Measurements from ENCODE around the gene CDR2L. TPM values are rescaled to one million over a fixed set of nuclear protein-coding genes. Genes with fewer than 3 reads are reported as not detected.

The CDR2L gene
- total RNA-seq, 1 experiment from 2014 or later, result 31.0 TPM

GRCh38 chr17:75003957-75004355 is 16.5 kb downstream of the CDR2L start:
- no peak for ATAC-seq
- CTCF ChIA-PET, result interaction anchor here (1.2 to 2.1 kb wide), 7 partner anchors 8 to 198 kb away, joined by 3 to 21 read pairs (median 4); partner anchors contain the start of genes CDR2L and MRPL58
- Mint-ChIP-seq H3K4me1 (no peaks in the 10 kb centered on the region), H3K9me3 (no peaks in the 10 kb centered on the region), H3K27ac (no peak overlapping the region), H3K27me3 (ENCODE audit: low read depth) (no peaks in the 10 kb centered on the region), H3K36me3 (peaks cover 12% of the 10 kb centered on the region), H3K4me3 (no peak overlapping the region)
- TF ChIP-seq JUN (CRISPR knock-in tag; IDR thresholded peaks at IDR 0.05) (no peak), FOXP1 (CRISPR knock-in tag; IDR thresholded peaks at IDR 0.05; ENCODE audit: borderline replicate concordance) (no peak), ZNF232 (CRISPR knock-in tag; IDR thresholded peaks at IDR 0.05) (no peak), GRHL2 (CRISPR knock-in tag; IDR thresholded peaks at IDR 0.05; ENCODE audit: insufficient replicate concordance, severe bottlenecking) (no peak), NFYB (CRISPR knock-in tag; conservative IDR thresholded peaks at IDR 0.05; ENCODE audit: low read depth) (no peak), ZNF121 (CRISPR knock-in tag; IDR thresholded peaks at IDR 0.05) (no peak), RELA (CRISPR knock-in tag; IDR thresholded peaks at IDR 0.05; ENCODE audit: borderline replicate concordance) (no peak), ZBTB21 (CRISPR knock-in tag; IDR thresholded peaks at IDR 0.05; ENCODE audit: borderline replicate concordance) (no peak), PRRX2 (CRISPR knock-in tag; IDR thresholded peaks at IDR 0.05) (no peak)
- TF ChIP-seq, protein P1, sequence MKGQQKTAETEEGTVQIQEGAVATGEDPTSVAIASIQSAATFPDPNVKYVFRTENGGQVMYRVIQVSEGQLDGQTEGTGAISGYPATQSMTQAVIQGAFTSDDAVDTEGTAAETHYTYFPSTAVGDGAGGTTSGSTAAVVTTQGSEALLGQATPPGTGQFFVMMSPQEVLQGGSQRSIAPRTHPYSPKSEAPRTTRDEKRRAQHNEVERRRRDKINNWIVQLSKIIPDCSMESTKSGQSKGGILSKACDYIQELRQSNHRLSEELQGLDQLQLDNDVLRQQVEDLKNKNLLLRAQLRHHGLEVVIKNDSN (CRISPR knock-in tag; IDR thresholded peaks at IDR 0.05), result no peak
- TF ChIP-seq, protein P2, sequence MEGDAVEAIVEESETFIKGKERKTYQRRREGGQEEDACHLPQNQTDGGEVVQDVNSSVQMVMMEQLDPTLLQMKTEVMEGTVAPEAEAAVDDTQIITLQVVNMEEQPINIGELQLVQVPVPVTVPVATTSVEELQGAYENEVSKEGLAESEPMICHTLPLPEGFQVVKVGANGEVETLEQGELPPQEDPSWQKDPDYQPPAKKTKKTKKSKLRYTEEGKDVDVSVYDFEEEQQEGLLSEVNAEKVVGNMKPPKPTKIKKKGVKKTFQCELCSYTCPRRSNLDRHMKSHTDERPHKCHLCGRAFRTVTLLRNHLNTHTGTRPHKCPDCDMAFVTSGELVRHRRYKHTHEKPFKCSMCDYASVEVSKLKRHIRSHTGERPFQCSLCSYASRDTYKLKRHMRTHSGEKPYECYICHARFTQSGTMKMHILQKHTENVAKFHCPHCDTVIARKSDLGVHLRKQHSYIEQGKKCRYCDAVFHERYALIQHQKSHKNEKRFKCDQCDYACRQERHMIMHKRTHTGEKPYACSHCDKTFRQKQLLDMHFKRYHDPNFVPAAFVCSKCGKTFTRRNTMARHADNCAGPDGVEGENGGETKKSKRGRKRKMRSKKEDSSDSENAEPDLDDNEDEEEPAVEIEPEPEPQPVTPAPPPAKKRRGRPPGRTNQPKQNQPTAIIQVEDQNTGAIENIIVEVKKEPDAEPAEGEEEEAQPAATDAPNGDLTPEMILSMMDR (IDR thresholded peaks at IDR 0.05), result no peak
- POLR2A ChIA-PET, result interaction anchor here (0.7 to 0.9 kb wide), 2 partner anchors 12 to 59 kb away, joined by 3 to 4 read pairs; no protein-coding TSS in a partner anchor
- DNase-seq (ENCODE audit: low spot score), result no peak

- POLR2A ChIA-PET, result interaction anchor here (0.7 kb wide), 1 partner anchor 59 kb away, joined by 4 read pairs; no protein-coding TSS in a partner anchor
- no peaks in the 10 kb centered on the region for H3K9me3 Mint-ChIP-seq
Observed at GRCh38 chr17:75004371-75004770, 16.9 kb downstream of the CDR2L start.

More at GRCh38 chr17:75004371-75004770, 16.9 kb downstream of the CDR2L start:
- TF ChIP-seq ELF4 (CRISPR knock-in tag; IDR thresholded peaks at IDR 0.05; ENCODE audit: low read depth) (no peak), ZBTB21 (CRISPR knock-in tag; IDR thresholded peaks at IDR 0.05; ENCODE audit: borderline replicate concordance) (no peak), EMX1 (CRISPR knock-in tag; IDR thresholded peaks at IDR 0.05) (no peak), RELA (CRISPR knock-in tag; IDR thresholded peaks at IDR 0.05; ENCODE audit: borderline replicate concordance) (no peak), ZNF671 (CRISPR knock-in tag; IDR thresholded peaks at IDR 0.05) (no peak), MXD4 (CRISPR knock-in tag; IDR thresholded peaks at IDR 0.05; ENCODE audit: borderline replicate concordance) (no peak), TEAD1 (CRISPR knock-in tag; IDR thresholded peaks at IDR 0.05) (no peak), ZSCAN18 (CRISPR knock-in tag; IDR thresholded peaks at IDR 0.05) (no peak), NR3C1 (CRISPR knock-in tag; conservative IDR thresholded peaks at IDR 0.05; ENCODE audit: low read depth) (no peak), ZMAT4 (CRISPR knock-in tag; IDR thresholded peaks at IDR 0.05) (no peak), SP1 (CRISPR knock-in tag; conservative IDR thresholded peaks at IDR 0.05) (no peak), NFATC4 (CRISPR knock-in tag; IDR thresholded peaks at IDR 0.05) (no peak)
- TF ChIP-seq, protein P3, sequence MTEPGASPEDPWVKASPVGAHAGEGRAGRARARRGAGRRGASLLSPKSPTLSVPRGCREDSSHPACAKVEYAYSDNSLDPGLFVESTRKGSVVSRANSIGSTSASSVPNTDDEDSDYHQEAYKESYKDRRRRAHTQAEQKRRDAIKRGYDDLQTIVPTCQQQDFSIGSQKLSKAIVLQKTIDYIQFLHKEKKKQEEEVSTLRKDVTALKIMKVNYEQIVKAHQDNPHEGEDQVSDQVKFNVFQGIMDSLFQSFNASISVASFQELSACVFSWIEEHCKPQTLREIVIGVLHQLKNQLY (CRISPR knock-in tag; IDR thresholded peaks at IDR 0.05), result no peak
- TF ChIP-seq, protein P4, sequence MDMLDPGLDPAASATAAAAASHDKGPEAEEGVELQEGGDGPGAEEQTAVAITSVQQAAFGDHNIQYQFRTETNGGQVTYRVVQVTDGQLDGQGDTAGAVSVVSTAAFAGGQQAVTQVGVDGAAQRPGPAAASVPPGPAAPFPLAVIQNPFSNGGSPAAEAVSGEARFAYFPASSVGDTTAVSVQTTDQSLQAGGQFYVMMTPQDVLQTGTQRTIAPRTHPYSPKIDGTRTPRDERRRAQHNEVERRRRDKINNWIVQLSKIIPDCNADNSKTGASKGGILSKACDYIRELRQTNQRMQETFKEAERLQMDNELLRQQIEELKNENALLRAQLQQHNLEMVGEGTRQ (CRISPR knock-in tag; IDR thresholded peaks at IDR 0.05), result no peak
- TF ChIP-seq, protein P5, sequence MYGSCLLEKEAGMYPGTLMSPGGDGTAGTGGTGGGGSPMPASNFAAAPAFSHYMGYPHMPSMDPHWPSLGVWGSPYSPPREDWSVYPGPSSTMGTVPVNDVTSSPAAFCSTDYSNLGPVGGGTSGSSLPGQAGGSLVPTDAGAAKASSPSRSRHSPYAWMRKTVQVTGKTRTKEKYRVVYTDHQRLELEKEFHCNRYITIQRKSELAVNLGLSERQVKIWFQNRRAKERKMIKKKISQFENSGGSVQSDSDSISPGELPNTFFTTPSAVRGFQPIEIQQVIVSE (CRISPR knock-in tag; IDR thresholded peaks at IDR 0.05; ENCODE audit: borderline replicate concordance), result no peak
- TF ChIP-seq, protein P1 (CRISPR knock-in tag; IDR thresholded peaks at IDR 0.05), result no peak
- ATAC-seq (no peak), DNase-seq (ENCODE audit: low spot score) (no peak)
- Mint-ChIP-seq H3K36me3 (peaks cover 12% of the 10 kb centered on the region), H3K27ac (no peak overlapping the region), H3K4me1 (no peaks in the 10 kb centered on the region), H3K4me3 (no peak overlapping the region), H3K27me3 (ENCODE audit: low read depth) (no peaks in the 10 kb centered on the region)
- CTCF ChIA-PET, result interaction anchor here (0.7 to 2.0 kb wide), 4 partner anchors 17 to 60 kb away, joined by 3 to 15 read pairs (median 4); partner anchors contain the start of gene CDR2L

Data from WTC11 (cell line).